PC-9 (cell line): Measurements from ENCODE around the gene IGFBP5.

Experiments
- CTCF ChIP-seq: fragments of 200-600 bp; sonication (generic); conservative IDR thresholded peaks from 2 replicates; pipeline ENCODE4 v1.6.1; 2017; ENCODE audit warnings: mixed run types, antibody characterized with exemption, mild to moderate bottlenecking, moderate library complexity
- EZH2 ChIP-seq: fragments of 200-600 bp; sonication (generic); IDR thresholded peaks from 2 replicates; pipeline ENCODE4 v1.8.0; 2017; ENCODE audit warnings: antibody characterized with exemption, low read depth

- TF ChIP-seq EZH2 (no peak), CTCF (no peak)
Observed at GRCh38 chr2:216671791-216672343, 23.5 kb downstream of the IGFBP5 start.
